Measurements from ENCODE around the gene KCNA1.
A peak's percentile ranks its signal among the peaks of the same experiment; 100 is the strongest.

Gene KCNA1

GRCh38 chr12:4961311-4961710 lies 51.6 kb downstream of the KCNA1 start:
- no peak for DNase-seq

GRCh38 chr12:4962539-4963486 lies 53.1 kb downstream of the KCNA1 start:
- peak in 1 of 2 experiments; percentile 38 for DNase-seq

Measured in NCI-H446 (cell line).